ENCODE measurements around the gene ANKRD65. TPM values are rescaled to one million over a fixed set of nuclear protein-coding genes. Genes with fewer than 3 reads are reported as not detected.
"Not testable (repeated sequence)": the region's sequence is repeated elsewhere in the genome, so short reads cannot be mapped to it uniquely, and the experiment has no call there.

The ANKRD65 gene
- total and polyA plus RNA-seq, 4 experiments from 2014 or later = not detected

DNA sequence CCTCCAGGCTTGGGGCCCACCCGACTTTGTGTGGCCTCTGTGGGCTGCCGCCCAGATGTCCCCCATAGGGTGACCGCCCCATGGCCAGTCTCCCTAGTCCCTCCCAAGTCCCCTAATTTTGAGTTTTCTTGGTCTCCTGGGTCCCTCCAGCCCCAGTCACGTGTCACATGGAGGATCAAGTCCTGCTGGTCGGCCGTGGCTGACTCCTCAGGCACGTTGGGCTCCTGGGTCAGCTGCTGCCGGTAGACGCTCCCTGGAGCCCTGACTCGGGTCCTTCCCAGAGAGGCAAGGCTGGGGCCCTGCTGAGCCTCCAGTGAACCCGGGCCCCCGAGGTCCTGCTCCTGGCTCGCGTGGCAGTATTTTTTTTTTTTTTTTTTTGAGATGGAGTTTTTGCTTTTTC lies 38.6 kb upstream of the ANKRD65 start:
- H3K9me3 Mint-ChIP-seq; H3K4me1 ChIP-seq (ENCODE audit: insufficient read depth, low read length); H3K36me3 ChIP-seq (ENCODE audit: insufficient read depth, low read length); H3K4me3 ChIP-seq (ENCODE audit: low read length in 2 of 2); H3K4me3 Mint-ChIP-seq; H3K27me3 ChIP-seq (ENCODE audit: insufficient read depth, low read length); H3K9me3 ChIP-seq (ENCODE audit: control insufficient read depth in 1 of 2, low read length in 2 of 2); H3K4me1 Mint-ChIP-seq; H3K27me3 Mint-ChIP-seq; POLR2A ChIA-PET (ENCODE audit: partially characterized antibody); H3K36me3 Mint-ChIP-seq; DNase-seq; H3K27ac ChIP-seq (ENCODE audit: low read depth, low read length); intact Hi-C loops (cut with micrococcal nuclease): not testable (repeated sequence)
- peak overlapping the region in 1 of 7 donors; percentile 47 for H3K27ac Mint-ChIP-seq
- CTCF ChIA-PET (ENCODE audit: partially characterized antibody) = interaction anchor here (0.7 kb wide), 1 partner anchor 45 kb away, joined by 3 read pairs; no protein-coding TSS in a partner anchor

DNA sequence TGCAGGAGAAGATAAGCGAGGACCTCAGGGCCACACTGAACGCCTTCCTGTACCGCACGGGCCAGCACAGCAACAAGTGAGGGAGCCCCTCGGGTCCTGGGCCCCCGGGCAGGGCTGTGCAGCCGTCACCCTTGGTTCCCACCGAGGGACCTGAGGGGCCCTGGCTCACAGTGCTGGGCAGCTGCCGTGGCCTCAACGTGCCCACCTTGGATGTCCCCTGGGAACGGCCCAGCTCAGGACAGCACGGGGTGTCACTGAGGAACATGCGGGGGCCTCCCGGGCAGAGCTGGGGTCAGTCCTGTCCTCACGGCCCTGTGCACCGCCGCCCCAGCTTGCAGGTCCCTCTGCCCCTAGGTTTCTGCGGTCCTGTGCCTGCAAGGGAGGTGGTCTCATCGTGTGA lies 38.1 kb upstream of the ANKRD65 start:
- H3K27ac ChIP-seq (ENCODE audit: low read depth, low read length); intact Hi-C loops (cut with micrococcal nuclease); H3K4me1 ChIP-seq (ENCODE audit: insufficient read depth, low read length); H3K9me3 Mint-ChIP-seq; H3K9me3 ChIP-seq (ENCODE audit: control insufficient read depth in 1 of 2, low read length in 2 of 2); H3K27me3 Mint-ChIP-seq; H3K27me3 ChIP-seq (ENCODE audit: insufficient read depth, low read length); POLR2A ChIA-PET (ENCODE audit: partially characterized antibody); H3K4me1 Mint-ChIP-seq; H3K4me3 Mint-ChIP-seq; H3K27ac Mint-ChIP-seq; H3K36me3 Mint-ChIP-seq; H3K4me3 ChIP-seq (ENCODE audit: low read length in 2 of 2); H3K36me3 ChIP-seq (ENCODE audit: insufficient read depth, low read length): not testable (repeated sequence)
- peak in 1 of 5 donors; percentile 16 for DNase-seq
- CTCF ChIA-PET (ENCODE audit: partially characterized antibody) = interaction anchor here (0.7 kb wide), 1 partner anchor 46 kb away, joined by 3 read pairs; no protein-coding TSS in a partner anchor

DNA sequence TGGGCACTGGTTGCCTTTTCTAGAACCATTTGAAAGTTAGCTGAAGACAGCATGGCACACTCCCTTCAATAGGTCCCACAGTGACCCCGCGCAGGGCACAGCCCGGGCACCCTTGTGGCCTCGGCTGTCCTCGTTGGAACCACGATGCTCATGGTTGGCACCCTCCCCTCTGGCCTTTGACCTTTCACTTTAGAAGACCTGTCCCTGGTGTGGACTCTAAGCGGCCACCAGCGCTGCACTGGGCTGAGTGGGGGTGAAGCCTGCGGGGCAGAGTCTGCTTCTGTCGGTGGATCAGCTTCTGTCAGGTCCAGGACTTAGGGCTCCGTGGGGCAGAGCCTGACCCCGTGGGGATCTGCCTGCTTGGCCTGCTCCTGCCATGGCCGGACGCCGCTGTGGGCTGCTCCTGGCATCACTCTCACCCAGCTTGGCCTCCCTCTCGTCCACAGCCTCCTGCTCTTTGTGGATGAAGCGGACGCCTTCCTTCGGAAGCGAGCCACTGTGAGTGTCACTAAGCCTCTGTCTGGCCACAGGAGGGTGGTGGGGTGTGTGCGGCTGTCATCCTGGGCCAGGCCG lies 35.7 kb upstream of the ANKRD65 start:
- peak in 1 of 5 donors; percentile 5 for DNase-seq
- H3K4me1 Mint-ChIP-seq; H3K9me3 ChIP-seq (ENCODE audit: control insufficient read depth in 1 of 2, low read length in 2 of 2); H3K36me3 Mint-ChIP-seq; H3K27me3 ChIP-seq (ENCODE audit: insufficient read depth, low read length); H3K4me3 Mint-ChIP-seq; H3K27ac ChIP-seq (ENCODE audit: low read depth, low read length); H3K36me3 ChIP-seq (ENCODE audit: insufficient read depth, low read length); H3K9me3 Mint-ChIP-seq; CTCF ChIA-PET (ENCODE audit: partially characterized antibody); intact Hi-C loops (cut with micrococcal nuclease); H3K4me3 ChIP-seq (ENCODE audit: low read length in 2 of 2); H3K27me3 Mint-ChIP-seq; H3K4me1 ChIP-seq (ENCODE audit: insufficient read depth, low read length); POLR2A ChIA-PET (ENCODE audit: partially characterized antibody); H3K27ac Mint-ChIP-seq: not testable (repeated sequence)

DNA sequence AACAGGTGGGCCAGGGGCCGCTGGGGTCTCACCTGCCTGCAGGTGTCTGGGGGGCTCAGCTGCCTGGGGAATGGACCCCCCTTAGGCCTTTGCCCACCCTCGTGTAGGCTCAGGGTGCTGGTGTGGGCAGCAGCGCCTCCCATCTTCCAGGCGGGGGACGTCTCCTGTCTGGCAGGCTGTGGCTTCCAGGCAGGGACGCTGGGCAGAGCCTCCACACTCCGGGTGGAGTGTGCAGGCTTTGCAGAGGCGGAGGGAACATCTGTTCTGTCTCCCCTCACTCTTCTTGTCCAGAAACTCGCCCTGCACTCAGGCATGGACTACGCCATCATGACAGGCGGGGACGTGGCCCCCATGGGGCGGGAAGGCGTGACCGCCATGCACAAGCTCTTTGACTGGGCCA lies 34.9 kb upstream of the ANKRD65 start:
- H3K27me3 ChIP-seq (ENCODE audit: insufficient read depth, low read length); POLR2A ChIA-PET (ENCODE audit: partially characterized antibody); H3K4me1 ChIP-seq (ENCODE audit: insufficient read depth, low read length); H3K27ac ChIP-seq (ENCODE audit: low read depth, low read length); H3K27me3 Mint-ChIP-seq; H3K9me3 ChIP-seq (ENCODE audit: control insufficient read depth in 1 of 2, low read length in 2 of 2); H3K4me1 Mint-ChIP-seq; H3K36me3 Mint-ChIP-seq; intact Hi-C loops (cut with micrococcal nuclease); CTCF ChIA-PET (ENCODE audit: partially characterized antibody); H3K4me3 ChIP-seq (ENCODE audit: low read length in 2 of 2); H3K27ac Mint-ChIP-seq; H3K9me3 Mint-ChIP-seq; H3K4me3 Mint-ChIP-seq; DNase-seq; H3K36me3 ChIP-seq (ENCODE audit: insufficient read depth, low read length): not testable (repeated sequence)

DNA sequence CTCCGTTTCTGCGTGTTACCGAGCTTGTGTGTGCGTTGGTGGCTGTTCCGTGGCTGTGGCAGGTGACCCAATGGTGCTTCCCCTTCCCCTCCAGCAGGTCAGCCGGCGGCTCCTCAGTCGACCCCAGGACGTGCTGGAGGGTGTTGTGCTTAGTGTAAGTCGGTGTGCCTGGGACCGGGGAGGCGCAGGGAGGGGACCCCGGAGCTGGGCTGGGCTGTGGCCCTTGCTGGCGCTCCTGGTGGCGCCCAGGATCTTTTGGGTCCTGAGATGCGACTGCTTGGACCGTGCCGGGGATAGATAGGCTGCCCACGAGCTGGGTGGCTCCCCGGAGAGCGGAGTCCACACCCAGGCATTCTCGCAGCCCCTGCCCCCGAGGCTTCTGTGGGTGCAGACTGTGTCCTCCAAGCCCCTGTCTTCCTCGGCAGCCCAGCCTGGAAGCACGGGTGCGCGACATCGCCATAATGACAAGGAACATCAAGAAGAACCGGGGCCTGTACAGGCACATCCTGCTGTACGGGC lies 34.3 kb upstream of the ANKRD65 start:
- Mint-ChIP-seq H3K9me3 (no peaks in the 10 kb centered on the region), H3K27me3 (peaks cover 0 to 4% of the 10 kb centered on the region in 2 donors), H3K27ac (no peak overlapping the region), H3K4me3 (no peak overlapping the region), H3K4me1 (no peaks in the 10 kb centered on the region), H3K36me3 (no peaks in the 10 kb centered on the region)
- Histone ChIP-seq H3K4me3 (ENCODE audit: low read length in 2 of 2) (no peak overlapping the region), H3K4me1 (ENCODE audit: insufficient read depth, low read length) (no peaks in the 10 kb centered on the region), H3K36me3 (ENCODE audit: insufficient read depth, low read length) (no peaks in the 10 kb centered on the region), H3K27me3 (ENCODE audit: insufficient read depth, low read length) (no peaks in the 10 kb centered on the region), H3K9me3 (ENCODE audit: control insufficient read depth in 1 of 2, low read length in 2 of 2) (no peaks in the 10 kb centered on the region), H3K27ac (ENCODE audit: low read depth, low read length) (no peak overlapping the region)
- POLR2A ChIA-PET (ENCODE audit: partially characterized antibody) = no interaction called here
- CTCF ChIA-PET (ENCODE audit: partially characterized antibody) = no interaction called here
- DNase-seq = peak in 1 of 5 donors; percentile 19
- intact Hi-C loops (cut with micrococcal nuclease) = no loop called here

DNA sequence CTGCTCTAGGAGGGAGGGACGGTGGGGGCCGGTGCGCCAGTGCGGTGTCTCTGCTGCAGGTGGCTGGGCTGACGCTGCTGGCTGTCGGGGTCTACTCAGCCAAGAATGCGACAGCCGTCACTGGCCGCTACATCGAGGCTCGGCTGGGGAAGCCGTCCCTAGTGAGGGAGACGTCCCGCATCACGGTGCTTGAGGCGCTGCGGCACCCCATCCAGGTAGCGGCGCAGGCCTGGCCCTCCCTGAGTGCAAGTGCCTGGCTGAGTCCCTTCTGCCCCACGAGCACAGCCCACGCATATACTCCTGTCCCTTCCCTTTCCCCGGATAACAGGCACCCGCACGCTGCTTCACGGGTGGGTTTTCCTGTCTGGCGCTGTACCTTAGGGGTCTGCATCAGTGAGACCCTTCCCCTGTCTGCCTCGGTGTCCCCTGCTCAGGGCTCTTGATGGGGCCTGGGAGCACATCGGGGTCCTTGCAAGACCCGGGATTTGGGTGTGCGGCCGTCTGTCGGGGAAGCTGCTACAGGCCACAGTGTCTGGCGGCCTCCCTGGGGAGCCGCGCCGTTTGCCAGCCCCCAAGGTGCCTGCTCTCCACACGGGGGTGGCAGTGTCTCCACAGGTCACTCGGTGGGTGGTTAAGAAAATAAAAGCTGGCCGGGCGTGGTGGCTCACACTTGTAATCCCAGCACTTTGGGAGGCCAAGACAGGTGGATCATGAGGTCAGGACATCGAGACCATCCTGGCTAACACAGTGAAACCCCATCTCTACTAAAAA lies 33.4 kb upstream of the ANKRD65 start:
- H3K9me3 Mint-ChIP-seq; H3K4me3 ChIP-seq (ENCODE audit: low read length in 2 of 2); H3K4me3 Mint-ChIP-seq; H3K27ac Mint-ChIP-seq; H3K4me1 Mint-ChIP-seq; H3K4me1 ChIP-seq (ENCODE audit: insufficient read depth, low read length); H3K36me3 Mint-ChIP-seq; intact Hi-C loops (cut with micrococcal nuclease); H3K27me3 ChIP-seq (ENCODE audit: insufficient read depth, low read length); H3K27ac ChIP-seq (ENCODE audit: low read depth, low read length); H3K36me3 ChIP-seq (ENCODE audit: insufficient read depth, low read length); POLR2A ChIA-PET (ENCODE audit: partially characterized antibody); H3K9me3 ChIP-seq (ENCODE audit: control insufficient read depth in 1 of 2, low read length in 2 of 2); H3K27me3 Mint-ChIP-seq; CTCF ChIA-PET (ENCODE audit: partially characterized antibody): not testable (repeated sequence)
- DNase-seq = peak in 1 of 5 donors; percentile 19

DNA sequence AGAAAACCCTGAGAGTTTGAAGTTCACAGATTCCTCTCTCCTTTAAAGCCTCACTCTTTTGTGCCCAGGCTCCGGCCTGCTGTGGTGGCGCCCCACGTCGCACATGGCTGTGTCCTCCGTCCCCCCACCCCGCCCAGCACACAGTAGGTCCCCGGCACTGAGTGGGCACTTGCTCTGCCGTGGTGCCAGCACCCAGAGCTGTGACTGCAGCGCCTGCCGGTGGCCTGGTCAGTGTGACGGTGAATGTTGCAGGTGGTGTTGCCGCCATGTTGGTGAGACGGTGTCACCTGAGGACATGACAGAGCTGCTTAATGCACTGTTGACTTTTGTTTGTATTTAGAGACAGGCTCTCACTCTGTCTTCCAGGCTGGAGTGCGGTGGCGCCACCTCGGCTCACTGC lies 31.8 kb upstream of the ANKRD65 start:
- Mint-ChIP-seq H3K27ac (no peak overlapping the region), H3K4me3 (no peak overlapping the region), H3K27me3 (peaks cover 2 to 9% of the 10 kb centered on the region in 2 donors), H3K9me3 (no peaks in the 10 kb centered on the region), H3K36me3 (no peaks in the 10 kb centered on the region), H3K4me1 (no peaks in the 10 kb centered on the region)
- Histone ChIP-seq H3K36me3 (ENCODE audit: insufficient read depth, low read length) (no peaks in the 10 kb centered on the region), H3K4me3 (ENCODE audit: low read length in 2 of 2) (no peak overlapping the region), H3K27me3 (ENCODE audit: insufficient read depth, low read length) (no peaks in the 10 kb centered on the region), H3K9me3 (ENCODE audit: control insufficient read depth in 1 of 2, low read length in 2 of 2) (no peaks in the 10 kb centered on the region), H3K27ac (ENCODE audit: low read depth, low read length) (no peak overlapping the region), H3K4me1 (ENCODE audit: insufficient read depth, low read length) (no peaks in the 10 kb centered on the region)
- ChIA-PET POLR2A (ENCODE audit: partially characterized antibody) (no interaction called here), CTCF (ENCODE audit: partially characterized antibody) (no interaction called here)
- peak in 1 of 5 donors; percentile 6 for DNase-seq
- intact Hi-C loops (cut with micrococcal nuclease) = no loop called here

Measured in CD4-positive, alpha-beta memory T cell (primary cell).